ENCODE data around the gene ATP1B4.

Gene ATP1B4

DNA sequence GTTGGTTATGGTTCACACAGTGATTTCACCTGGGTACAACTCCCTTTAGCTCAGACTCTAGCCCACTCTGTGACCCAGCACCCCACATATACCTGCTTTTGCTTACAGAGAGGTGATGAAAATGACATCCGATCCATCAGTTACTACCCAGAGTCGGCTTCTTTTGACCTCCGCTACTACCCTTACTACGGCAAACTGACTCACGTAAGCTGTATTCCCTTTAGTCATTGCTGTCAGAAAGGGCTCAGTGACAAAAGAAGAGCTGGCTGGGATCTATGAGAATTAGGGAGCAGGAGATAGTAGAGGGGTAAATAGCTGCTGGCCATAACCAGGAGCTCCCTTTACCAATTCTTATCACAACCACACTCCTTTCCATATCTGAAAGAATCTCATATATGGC lies 16.7 kb downstream of the ATP1B4 start:
- Histone ChIP-seq H3K27me3 (ENCODE audit: control insufficient read depth, insufficient read depth, low read length) (no peaks in the 10 kb centered on the region), H3K4me3 (ENCODE audit: low read depth, low read length) (no peak overlapping the region)

DNA sequence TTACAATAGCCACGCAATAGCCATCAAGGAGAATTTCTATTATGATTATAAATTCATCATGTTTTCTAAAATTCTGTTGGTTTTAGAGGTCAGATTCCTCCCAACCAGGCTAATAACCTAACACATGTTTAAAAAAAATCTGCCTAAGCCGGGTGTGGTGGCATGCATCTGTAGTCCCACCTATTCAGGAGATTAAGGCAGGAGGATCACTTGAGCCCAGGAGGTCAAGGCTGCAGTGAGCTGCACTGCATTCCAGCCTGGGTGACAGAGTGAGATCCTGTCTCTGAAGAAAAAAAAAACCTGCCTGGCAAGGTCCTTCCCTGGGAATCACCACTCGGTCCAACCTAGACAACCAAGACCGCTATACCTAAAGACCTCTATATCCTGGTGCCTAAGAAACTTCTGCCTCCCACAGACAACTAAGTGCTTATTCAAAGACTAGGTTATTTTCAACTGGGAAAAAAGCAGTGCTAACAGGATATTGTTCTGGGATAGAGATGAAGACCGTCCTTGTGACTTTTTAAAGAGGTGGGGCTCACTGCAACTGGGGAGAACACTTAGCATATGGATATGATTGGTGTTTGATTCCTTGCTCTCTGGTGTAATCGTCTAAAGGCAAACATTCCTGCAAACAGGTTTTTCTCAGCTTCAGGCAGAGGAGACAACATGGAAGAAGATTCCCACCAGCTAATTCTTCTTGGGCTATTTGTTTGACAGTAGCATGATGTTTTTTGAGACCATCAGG lies 18.2 kb downstream of the ATP1B4 start:
- Histone ChIP-seq H3K4me3 (ENCODE audit: low read depth, low read length) (no peak overlapping the region), H3K4me1 (ENCODE audit: control insufficient read depth, insufficient read depth, low read length) (peaks cover 11% of the 10 kb centered on the region), H3K9me3 (ENCODE audit: control insufficient read depth, insufficient read depth, low read length) (no peaks in the 10 kb centered on the region), H3K9ac (ENCODE audit: low read depth, low read length) (no peak overlapping the region), H3K27me3 (ENCODE audit: control insufficient read depth, insufficient read depth, low read length) (no peaks in the 10 kb centered on the region), H3K36me3 (ENCODE audit: control insufficient read depth, insufficient read depth, low read length) (no peaks in the 10 kb centered on the region)

More for the DNA sequence above, 16.7 kb downstream of the ATP1B4 start:
- H3K4me1 ChIP-seq (ENCODE audit: control insufficient read depth, insufficient read depth, low read length), result peaks cover 11% of the 10 kb centered on the region
- H3K9ac ChIP-seq (ENCODE audit: low read depth, low read length), result no peak overlapping the region
- no peaks in the 10 kb centered on the region for H3K36me3 ChIP-seq (ENCODE audit: control insufficient read depth, insufficient read depth, low read length)
- H3K9me3 ChIP-seq (ENCODE audit: control insufficient read depth, insufficient read depth, low read length), result no peaks in the 10 kb centered on the region

DNA sequence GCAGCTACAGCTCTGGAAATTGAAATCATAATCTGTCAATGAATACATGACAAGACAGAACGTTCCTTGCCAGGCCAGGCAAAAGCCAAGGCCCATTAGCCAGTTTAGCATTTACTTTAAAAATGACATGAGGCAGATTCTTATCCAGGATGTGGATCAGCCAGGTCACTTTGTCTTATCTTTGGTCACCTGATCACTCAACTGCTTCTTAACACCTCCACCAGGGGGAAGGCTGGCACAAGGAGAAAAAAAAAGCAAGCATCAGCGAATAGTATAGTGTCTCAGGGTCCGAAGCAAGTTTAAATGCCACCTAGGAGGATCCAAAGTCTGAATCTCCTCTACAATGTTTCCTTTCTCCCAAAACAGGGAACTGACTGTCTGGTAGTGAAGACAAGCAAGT lies 18.8 kb downstream of the ATP1B4 start:
- Histone ChIP-seq H3K4me1 (ENCODE audit: control insufficient read depth, insufficient read depth, low read length) (peaks cover 11% of the 10 kb centered on the region), H3K27me3 (ENCODE audit: control insufficient read depth, insufficient read depth, low read length) (no peaks in the 10 kb centered on the region), H3K36me3 (ENCODE audit: control insufficient read depth, insufficient read depth, low read length) (no peaks in the 10 kb centered on the region), H3K9me3 (ENCODE audit: control insufficient read depth, insufficient read depth, low read length) (no peaks in the 10 kb centered on the region), H3K4me3 (ENCODE audit: low read depth, low read length) (no peak overlapping the region), H3K9ac (ENCODE audit: low read depth, low read length) (no peak overlapping the region)

DNA sequence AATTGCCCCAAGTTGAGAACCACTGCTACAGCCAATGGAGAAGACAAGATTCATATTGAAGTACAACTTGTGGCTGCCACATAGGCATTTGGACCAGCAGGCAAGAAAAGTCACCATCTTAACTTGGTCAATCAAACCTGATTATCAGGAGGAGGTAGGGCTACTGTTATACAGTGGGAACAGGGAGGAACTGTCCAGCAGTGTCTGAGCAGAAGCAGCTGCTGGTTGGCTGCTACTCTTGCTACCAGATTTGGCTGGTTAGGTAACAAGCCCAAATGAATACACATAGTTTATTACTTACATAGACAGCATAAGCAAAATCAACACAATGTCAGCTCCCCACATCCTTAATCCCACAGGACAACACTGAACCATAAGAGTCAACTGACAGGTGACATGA lies 39.4 kb downstream of the ATP1B4 start:
- Histone ChIP-seq H3K9me3 (ENCODE audit: control insufficient read depth, insufficient read depth, low read length) (no peaks in the 10 kb centered on the region), H3K4me1 (ENCODE audit: control insufficient read depth, insufficient read depth, low read length) (no peaks in the 10 kb centered on the region)

DNA sequence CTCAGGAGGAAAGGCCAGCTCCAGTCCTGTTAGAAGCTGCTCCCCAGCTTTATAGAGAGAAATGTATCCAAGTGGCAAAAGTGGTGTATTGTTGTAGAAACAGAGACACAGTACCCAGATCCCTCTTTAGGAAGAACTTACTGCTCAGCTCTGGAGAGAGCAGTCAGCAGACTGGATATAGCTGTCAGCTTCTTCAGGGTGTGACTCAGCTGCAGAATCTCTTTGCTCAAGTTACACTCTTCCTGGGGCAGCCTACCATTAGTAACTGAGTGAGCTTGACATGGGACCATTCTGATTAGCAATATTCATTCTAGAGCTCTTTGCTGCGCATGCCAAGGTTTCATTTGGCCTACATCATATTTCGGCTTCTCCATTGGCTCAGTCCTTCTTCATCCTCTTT lies 40.5 kb downstream of the ATP1B4 start:
- Histone ChIP-seq H3K9me3 (ENCODE audit: control insufficient read depth, insufficient read depth, low read length) (no peaks in the 10 kb centered on the region), H3K27me3 (ENCODE audit: control insufficient read depth, insufficient read depth, low read length) (no peaks in the 10 kb centered on the region), H3K9ac (ENCODE audit: low read depth, low read length) (no peak overlapping the region), H3K4me1 (ENCODE audit: control insufficient read depth, insufficient read depth, low read length) (no peaks in the 10 kb centered on the region), H3K36me3 (ENCODE audit: control insufficient read depth, insufficient read depth, low read length) (no peaks in the 10 kb centered on the region), H3K4me3 (ENCODE audit: low read depth, low read length) (no peak overlapping the region)

More for the DNA sequence above, 39.4 kb downstream of the ATP1B4 start:
- no peak overlapping the region for H3K9ac ChIP-seq (ENCODE audit: low read depth, low read length)
- no peaks in the 10 kb centered on the region for H3K36me3 ChIP-seq (ENCODE audit: control insufficient read depth, insufficient read depth, low read length)
- no peak overlapping the region for H3K4me3 ChIP-seq (ENCODE audit: low read depth, low read length)
- no peaks in the 10 kb centered on the region for H3K27me3 ChIP-seq (ENCODE audit: control insufficient read depth, insufficient read depth, low read length)

DNA sequence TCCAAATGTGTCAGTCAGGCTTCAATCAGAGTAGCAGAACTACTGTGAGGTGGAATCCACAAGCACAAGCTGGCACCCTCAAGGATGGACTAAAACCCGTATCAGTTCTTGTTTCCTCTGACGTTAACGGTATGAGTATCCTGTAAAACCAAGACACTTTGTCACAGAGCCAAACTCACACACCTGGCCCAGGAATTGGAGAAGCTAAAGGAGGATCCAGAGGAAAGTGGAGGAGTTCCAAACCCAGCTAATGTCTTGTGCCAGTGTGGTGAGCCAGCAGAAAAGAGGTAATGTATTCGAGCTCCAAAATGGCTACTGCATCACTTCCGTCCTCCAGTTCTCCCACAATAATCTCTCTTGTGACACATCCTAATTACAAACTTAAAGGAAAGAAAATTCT lies 44.7 kb downstream of the ATP1B4 start:
- H3K9ac ChIP-seq (ENCODE audit: low read depth, low read length), result no peak overlapping the region
- no peaks in the 10 kb centered on the region for H3K27me3 ChIP-seq (ENCODE audit: control insufficient read depth, insufficient read depth, low read length)
- H3K4me3 ChIP-seq (ENCODE audit: low read depth, low read length), result no peak overlapping the region
- H3K36me3 ChIP-seq (ENCODE audit: control insufficient read depth, insufficient read depth, low read length), result no peaks in the 10 kb centered on the region
- no peaks in the 10 kb centered on the region for H3K9me3 ChIP-seq (ENCODE audit: control insufficient read depth, insufficient read depth, low read length)
- peaks cover 2% of the 10 kb centered on the region for H3K4me1 ChIP-seq (ENCODE audit: control insufficient read depth, insufficient read depth, low read length)

DNA sequence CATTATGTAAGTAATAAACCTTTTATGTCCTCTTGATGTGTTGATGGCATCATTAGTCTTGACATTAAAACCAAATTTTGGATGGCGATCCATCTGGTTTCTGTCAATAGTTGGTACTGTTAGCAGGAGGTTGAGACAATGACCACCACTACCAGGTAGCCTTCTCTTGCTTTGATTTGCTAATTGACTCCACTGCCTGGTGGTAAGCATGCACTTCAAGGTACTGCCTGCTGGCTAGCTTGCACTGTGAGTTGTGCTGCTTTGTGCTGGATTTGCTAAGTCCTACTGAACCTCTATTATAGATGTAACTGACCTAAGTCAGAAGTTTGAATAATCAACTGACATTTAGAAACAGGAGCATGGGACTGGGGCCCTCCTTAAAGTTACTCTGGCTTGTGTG lies 46.3 kb downstream of the ATP1B4 start:
- Histone ChIP-seq H3K9me3 (ENCODE audit: control insufficient read depth, insufficient read depth, low read length) (no peaks in the 10 kb centered on the region), H3K4me1 (ENCODE audit: control insufficient read depth, insufficient read depth, low read length) (peaks cover 2% of the 10 kb centered on the region), H3K36me3 (ENCODE audit: control insufficient read depth, insufficient read depth, low read length) (no peaks in the 10 kb centered on the region), H3K4me3 (ENCODE audit: low read depth, low read length) (no peak overlapping the region), H3K9ac (ENCODE audit: low read depth, low read length) (no peak overlapping the region), H3K27me3 (ENCODE audit: control insufficient read depth, insufficient read depth, low read length) (no peaks in the 10 kb centered on the region)

DNA sequence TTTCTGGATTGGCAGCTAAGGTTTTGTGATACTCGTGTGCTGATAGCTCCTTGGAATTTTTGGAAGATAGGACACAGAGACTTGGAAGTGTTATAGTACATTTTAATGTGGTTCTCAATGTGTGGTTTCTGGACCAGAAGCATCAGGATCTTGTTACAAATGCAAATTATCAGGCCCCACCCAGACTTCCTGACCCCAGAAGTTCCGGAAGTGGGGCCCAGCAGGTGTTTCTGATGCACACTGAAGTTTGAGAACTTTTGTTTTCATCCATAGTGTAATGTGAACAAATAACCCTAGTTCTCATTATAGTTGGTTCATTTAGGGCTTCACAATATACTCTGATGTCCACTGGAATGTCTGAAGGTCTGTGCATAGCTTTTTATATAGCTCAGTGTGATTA lies 57.6 kb downstream of the ATP1B4 start:
- H3K9ac ChIP-seq (ENCODE audit: low read depth, low read length), result no peak overlapping the region
- no peak overlapping the region for H3K4me3 ChIP-seq (ENCODE audit: low read depth, low read length)

DNA sequence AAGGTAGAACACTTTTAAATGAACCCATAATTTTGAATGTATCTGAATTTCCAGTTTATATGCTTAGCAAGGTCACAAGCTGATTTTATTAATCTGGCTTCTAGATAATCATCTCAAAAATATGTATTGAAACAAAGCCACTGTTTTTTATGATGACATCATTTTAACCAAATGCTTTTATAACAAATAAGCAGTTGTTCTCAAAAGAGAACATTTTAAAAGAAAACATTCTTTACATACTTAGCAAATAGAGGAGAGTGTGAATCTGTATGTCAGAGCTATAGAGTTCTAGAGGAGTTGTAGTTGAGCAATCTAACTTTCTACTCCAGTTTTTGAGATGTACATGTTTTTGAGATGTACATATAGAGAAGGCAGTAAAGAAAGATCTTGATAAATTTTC lies 64.7 kb downstream of the ATP1B4 start:
- Histone ChIP-seq H3K9me3 (ENCODE audit: control insufficient read depth, insufficient read depth, low read length) (no peaks in the 10 kb centered on the region), H3K36me3 (ENCODE audit: control insufficient read depth, insufficient read depth, low read length) (no peaks in the 10 kb centered on the region), H3K4me1 (ENCODE audit: control insufficient read depth, insufficient read depth, low read length) (no peaks in the 10 kb centered on the region), H3K4me3 (ENCODE audit: low read depth, low read length) (no peak overlapping the region), H3K9ac (ENCODE audit: low read depth, low read length) (no peak overlapping the region), H3K27me3 (ENCODE audit: control insufficient read depth, insufficient read depth, low read length) (no peaks in the 10 kb centered on the region)

More for the DNA sequence above, 57.6 kb downstream of the ATP1B4 start:
- H3K36me3 ChIP-seq (ENCODE audit: control insufficient read depth, insufficient read depth, low read length), result no peaks in the 10 kb centered on the region
- no peaks in the 10 kb centered on the region for H3K4me1 ChIP-seq (ENCODE audit: control insufficient read depth, insufficient read depth, low read length)
- H3K27me3 ChIP-seq (ENCODE audit: control insufficient read depth, insufficient read depth, low read length), result no peaks in the 10 kb centered on the region
- no peaks in the 10 kb centered on the region for H3K9me3 ChIP-seq (ENCODE audit: control insufficient read depth, insufficient read depth, low read length)

DNA sequence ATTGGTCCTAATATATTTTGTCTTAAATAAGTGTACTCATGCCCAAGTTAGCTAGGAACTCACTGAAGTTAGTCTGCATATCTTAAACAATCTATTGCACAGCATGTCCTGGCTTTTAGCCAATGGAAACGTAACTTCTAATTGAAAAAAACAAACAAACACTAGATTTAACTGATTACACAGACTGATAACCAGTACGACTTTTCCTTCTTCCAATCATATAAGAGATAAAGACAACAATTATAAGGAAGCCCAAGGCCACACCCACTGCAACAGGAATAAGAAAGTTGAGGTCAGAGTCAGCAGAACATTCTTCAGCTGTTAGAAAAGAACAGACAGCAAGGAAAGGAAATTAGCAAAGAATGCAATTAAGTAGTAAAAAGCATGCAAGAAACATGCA lies 66.4 kb downstream of the ATP1B4 start:
- no peaks in the 10 kb centered on the region for H3K36me3 ChIP-seq (ENCODE audit: control insufficient read depth, insufficient read depth, low read length)

DNA sequence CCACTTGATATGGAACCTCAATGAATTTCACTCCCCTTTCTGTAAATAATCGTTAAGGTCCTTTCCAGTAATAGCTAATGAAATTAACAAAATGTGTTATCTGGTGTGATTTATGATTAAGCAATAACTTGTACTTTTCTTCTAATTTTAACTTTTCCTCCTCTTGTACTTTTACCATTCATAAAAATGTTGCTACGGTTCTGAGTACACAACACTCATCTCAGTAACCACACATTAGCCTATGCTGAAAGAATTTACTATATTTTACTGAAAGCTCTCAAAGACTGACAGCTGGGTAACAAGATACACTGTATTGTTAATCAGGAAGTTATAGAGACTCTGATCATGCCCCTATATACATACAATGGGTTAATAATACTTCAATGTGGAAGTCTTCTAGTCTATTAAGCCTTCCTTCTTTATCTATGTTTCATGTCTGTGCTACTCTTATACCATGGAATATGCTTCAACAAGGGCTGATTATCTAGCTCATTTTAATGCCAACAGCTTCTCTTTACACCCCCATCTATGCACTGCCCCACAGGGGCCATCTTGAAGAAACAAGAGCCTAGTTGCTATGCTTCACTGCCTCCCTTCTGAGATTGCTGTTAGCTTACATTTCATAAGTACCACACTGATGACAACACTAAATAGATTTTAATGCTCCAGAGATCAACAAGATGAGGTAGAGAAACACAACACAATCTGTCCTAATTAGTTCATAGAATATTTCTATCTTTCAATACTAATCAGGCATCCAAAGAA lies 68.1 kb downstream of the ATP1B4 start:
- Histone ChIP-seq H3K9me3 (ENCODE audit: control insufficient read depth, insufficient read depth, low read length) (no peaks in the 10 kb centered on the region), H3K4me1 (ENCODE audit: control insufficient read depth, insufficient read depth, low read length) (no peaks in the 10 kb centered on the region), H3K4me3 (ENCODE audit: low read depth, low read length) (no peak overlapping the region), H3K27me3 (ENCODE audit: control insufficient read depth, insufficient read depth, low read length) (no peaks in the 10 kb centered on the region), H3K36me3 (ENCODE audit: control insufficient read depth, insufficient read depth, low read length) (no peaks in the 10 kb centered on the region), H3K9ac (ENCODE audit: low read depth, low read length) (no peak overlapping the region)

More for the DNA sequence above, 66.4 kb downstream of the ATP1B4 start:
- Histone ChIP-seq H3K27me3 (ENCODE audit: control insufficient read depth, insufficient read depth, low read length) (no peaks in the 10 kb centered on the region), H3K9me3 (ENCODE audit: control insufficient read depth, insufficient read depth, low read length) (no peaks in the 10 kb centered on the region), H3K4me1 (ENCODE audit: control insufficient read depth, insufficient read depth, low read length) (no peaks in the 10 kb centered on the region), H3K4me3 (ENCODE audit: low read depth, low read length) (no peak overlapping the region), H3K9ac (ENCODE audit: low read depth, low read length) (no peak overlapping the region)

All from iPS-15b (cell line).